Epithelial cell of esophagus (primary cell): ENCODE data around the gene NIPAL3.

ENCODE experiments used
- DNase-seq: peaks from one replicate; pipeline ENCODE4 v3.0.0; 2010; ENCODE audit warnings: low read depth
- H3K4me3 ChIP-seq: 2 replicates; pipeline ENCODE4 v1.5.1; 2011; ENCODE audit warnings: mild to moderate bottlenecking, low read length, control low read depth
- TF ChIP-seq, protein P1 (sequence below): IDR thresholded peaks from 2 replicates; pipeline ENCODE4 v1.5.1; 2011; ENCODE audit warnings: low read depth, mild to moderate bottlenecking, low read length, control low read depth, inconsistent platforms; ENCODE audit not compliant: insufficient read depth; ENCODE audit errors: missing control alignments

Gene NIPAL3

DNA sequence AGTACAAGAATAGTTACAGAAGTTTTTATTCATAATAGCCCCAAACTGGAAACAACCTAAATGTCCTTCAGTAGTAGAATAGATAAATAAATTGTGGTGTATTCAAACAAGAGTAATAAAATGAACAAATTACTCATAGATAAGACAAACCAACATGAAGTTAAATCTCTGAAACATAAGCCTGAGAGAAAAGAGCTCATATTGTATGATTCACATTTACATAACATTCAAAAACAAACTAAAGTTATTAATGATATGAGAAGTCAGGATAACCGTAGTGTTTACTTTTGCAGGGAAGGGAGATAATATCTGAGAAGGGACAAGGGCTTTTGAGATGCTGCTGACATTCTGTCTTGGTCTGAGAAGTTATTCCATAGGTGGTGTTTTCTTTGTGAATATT, 15.5 kb upstream of the NIPAL3 start:
- no peak for DNase-seq
- no peak overlapping the region for H3K4me3 ChIP-seq
- TF ChIP-seq, protein P1, sequence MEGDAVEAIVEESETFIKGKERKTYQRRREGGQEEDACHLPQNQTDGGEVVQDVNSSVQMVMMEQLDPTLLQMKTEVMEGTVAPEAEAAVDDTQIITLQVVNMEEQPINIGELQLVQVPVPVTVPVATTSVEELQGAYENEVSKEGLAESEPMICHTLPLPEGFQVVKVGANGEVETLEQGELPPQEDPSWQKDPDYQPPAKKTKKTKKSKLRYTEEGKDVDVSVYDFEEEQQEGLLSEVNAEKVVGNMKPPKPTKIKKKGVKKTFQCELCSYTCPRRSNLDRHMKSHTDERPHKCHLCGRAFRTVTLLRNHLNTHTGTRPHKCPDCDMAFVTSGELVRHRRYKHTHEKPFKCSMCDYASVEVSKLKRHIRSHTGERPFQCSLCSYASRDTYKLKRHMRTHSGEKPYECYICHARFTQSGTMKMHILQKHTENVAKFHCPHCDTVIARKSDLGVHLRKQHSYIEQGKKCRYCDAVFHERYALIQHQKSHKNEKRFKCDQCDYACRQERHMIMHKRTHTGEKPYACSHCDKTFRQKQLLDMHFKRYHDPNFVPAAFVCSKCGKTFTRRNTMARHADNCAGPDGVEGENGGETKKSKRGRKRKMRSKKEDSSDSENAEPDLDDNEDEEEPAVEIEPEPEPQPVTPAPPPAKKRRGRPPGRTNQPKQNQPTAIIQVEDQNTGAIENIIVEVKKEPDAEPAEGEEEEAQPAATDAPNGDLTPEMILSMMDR = no peak

DNA sequence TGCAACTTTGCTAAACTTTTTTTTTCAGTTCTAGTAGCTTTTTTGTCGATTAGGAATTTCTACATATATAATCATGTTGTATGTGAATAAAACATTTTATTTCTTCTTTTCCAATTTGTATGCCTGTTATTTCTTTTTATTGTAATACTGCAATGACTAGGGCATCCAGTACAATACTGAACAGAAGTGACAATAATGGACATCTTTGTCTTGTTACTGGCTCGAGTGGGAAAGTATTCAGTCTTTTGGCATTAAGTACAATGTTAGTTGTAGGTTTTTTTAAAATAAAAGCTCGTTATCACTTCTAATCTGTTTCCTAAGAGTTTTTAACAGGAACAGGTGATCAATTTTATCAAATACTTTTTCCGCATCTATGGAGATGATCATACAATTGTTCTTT, 11.8 kb upstream of the NIPAL3 start:
- TF ChIP-seq, protein P1 = no peak
- no peak overlapping the region for H3K4me3 ChIP-seq
- DNase-seq = no peak

DNA sequence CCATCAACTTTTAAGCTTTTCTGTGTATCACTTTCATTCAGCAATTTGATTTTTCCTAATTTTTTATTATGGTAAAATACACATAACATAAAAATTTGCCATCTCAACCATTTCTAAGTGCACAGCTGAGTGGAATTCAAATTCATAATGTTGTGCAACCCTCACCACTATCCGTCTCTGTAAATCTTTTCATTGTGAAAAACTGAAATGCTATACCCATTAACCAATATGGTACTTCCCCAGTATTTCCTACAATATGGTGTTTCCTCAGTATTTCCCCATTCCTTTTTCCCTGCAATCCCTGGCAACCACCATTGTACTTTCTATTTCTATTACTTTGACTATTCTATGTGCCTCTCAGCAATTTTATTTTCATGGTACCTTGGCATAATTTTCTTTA, 8.8 kb upstream of the NIPAL3 start:
- no peak for DNase-seq
- TF ChIP-seq, protein P1 = no peak
- H3K4me3 ChIP-seq = no peak overlapping the region

DNA sequence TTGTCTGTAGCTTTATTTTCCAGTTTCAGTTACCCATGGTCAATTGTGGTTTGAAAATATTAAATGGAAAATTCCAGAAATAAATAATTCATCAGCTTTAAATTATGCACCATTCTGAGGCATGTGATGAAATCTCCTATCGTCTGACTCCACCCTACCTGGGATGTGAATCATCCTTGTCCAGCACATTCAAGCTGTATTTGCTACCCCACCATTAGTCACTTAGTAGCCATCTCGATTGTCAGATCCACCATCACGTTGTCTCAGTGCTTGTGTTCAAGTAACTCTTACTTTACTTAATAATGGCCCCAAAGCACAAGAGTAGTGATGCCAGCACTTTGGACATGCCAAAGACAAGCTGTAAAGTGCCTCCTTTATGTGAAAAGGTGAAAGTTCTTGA, 6.1 kb upstream of the NIPAL3 start:
- DNase-seq = peak; percentile 96
- TF ChIP-seq, protein P1 = no peak
- H3K4me3 ChIP-seq = no peak overlapping the region

DNA sequence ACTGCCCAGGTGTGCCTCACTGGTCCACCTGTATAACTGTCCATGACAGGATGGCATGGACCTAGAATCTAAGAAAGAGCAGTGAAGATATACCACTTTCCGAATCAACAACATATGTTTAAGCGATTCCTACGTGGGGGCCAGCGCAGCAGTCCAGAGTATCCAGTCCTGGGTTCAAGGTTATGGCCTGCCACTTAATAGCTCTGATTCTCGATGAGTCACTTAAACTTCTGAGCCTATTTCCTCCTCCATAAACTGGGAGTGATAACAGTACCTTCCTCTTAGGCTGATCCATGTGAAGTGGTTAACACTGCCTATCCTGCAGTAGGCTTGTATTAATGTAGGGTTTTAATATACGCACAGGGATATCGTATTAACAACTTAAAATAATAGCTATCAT, 4.9 kb upstream of the NIPAL3 start:
- TF ChIP-seq, protein P1 = no peak
- no peak overlapping the region for H3K4me3 ChIP-seq
- DNase-seq = no peak

DNA sequence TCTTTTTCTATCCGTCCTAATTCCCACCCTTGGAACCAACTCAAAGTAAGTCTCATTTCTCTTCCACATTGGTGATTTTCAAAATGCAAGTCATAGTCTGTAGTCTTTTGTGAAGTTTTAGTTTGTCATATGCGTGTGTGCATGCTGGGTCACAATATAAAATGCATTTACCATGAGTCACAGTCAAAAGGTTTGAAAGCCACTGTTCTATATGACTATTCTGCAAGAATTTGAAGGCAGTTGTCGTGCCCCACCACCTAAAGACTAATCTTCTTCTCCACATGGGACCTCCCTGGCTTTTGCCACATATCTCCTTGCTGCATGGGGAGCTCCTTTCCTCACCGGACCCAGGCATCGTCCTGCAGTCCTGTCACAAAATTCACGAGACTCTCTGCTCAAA, 3.6 kb upstream of the NIPAL3 start:
- no peak overlapping the region for H3K4me3 ChIP-seq
- peak; percentile 67 for DNase-seq
- TF ChIP-seq, protein P1 = no peak

DNA sequence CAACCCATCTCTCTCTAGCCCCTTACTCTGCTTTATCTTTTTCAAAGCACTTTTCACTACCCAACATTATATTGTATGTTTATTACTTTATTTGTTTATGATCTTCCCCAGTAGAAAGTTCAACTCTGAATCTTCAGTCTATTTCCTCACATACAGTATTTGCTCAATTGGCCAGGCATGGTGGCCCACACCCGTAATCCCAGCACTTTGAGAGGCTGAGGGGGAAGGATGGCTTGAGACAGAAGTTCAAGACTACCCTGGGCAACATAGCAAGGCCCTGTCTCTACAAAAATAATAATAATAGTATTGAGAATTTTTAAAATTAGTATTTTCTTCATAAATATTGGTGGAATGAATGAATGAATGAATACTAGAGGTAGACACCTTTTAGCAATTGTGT, 3.2 kb upstream of the NIPAL3 start:
- TF ChIP-seq, protein P1 = no peak
- DNase-seq = no peak
- peak overlapping the region; percentile 76 for H3K4me3 ChIP-seq
